Parathyroid adenoma (tissue), 2 donors: ENCODE results near the gene ADAD2.

Experiments used
- H2AFZ ChIP-seq: fragments of 300-600 bp; sonication (generic); one replicate; pipeline ENCODE4 v1.7.0; 2017; ENCODE audit warnings: antibody characterized with exemption, mild to moderate bottlenecking
- H3K27ac ChIP-seq: fragments of 300-600 bp; sonication (generic); one replicate; pipeline ENCODE4 v1.7.0; 2017
- H3K27me3 ChIP-seq: fragments of 300-600 bp; sonication (generic); one replicate; pipeline ENCODE4 v1.7.0; 2017; ENCODE audit warnings: low read length; ENCODE audit not compliant: control insufficient read depth, insufficient read depth
- H3K36me3 ChIP-seq: fragments of 300-600 bp; sonication (generic); one replicate; pipeline ENCODE4 v1.7.0; 2017; ENCODE audit warnings: low read length; ENCODE audit not compliant: control insufficient read depth, insufficient read depth
- H3K4me1 ChIP-seq: fragments of 300-600 bp; sonication (generic); one replicate; pipeline ENCODE4 v1.7.0; 2017; ENCODE audit warnings: control low read depth
- H3K4me2 ChIP-seq: fragments of 300-600 bp; sonication (generic); one replicate; pipeline ENCODE4 v1.7.0; 2017; ENCODE audit warnings: low read length
- H3K4me3 ChIP-seq: fragments of 300-600 bp; sonication (generic); one replicate; pipeline ENCODE4 v1.7.0; 2017; ENCODE audit warnings: low read depth, low read length
- H3K79me2 ChIP-seq: fragments of 300-600 bp; sonication (generic); one replicate; pipeline ENCODE4 v1.7.0; 2017; ENCODE audit warnings: control low read depth
- H3K9ac ChIP-seq: fragments of 300-600 bp; sonication (generic); one replicate; pipeline ENCODE4 v1.7.0; 2017; ENCODE audit warnings: mild to moderate bottlenecking
- H3K9me3 ChIP-seq: fragments of 300-600 bp; sonication (generic); one replicate; pipeline ENCODE4 v1.7.0; 2017; ENCODE audit warnings: low read length; ENCODE audit not compliant: control insufficient read depth
- CTCF ChIP-seq: fragments of 300-600 bp; sonication (generic); IDR thresholded peaks from one replicate; pipeline ENCODE4 v1.7.0; 2017; ENCODE audit warnings: antibody characterized with exemption, mild to moderate bottlenecking
- donor health status: primary hyperparathyroidism.

ADAD2 gene

DNA sequence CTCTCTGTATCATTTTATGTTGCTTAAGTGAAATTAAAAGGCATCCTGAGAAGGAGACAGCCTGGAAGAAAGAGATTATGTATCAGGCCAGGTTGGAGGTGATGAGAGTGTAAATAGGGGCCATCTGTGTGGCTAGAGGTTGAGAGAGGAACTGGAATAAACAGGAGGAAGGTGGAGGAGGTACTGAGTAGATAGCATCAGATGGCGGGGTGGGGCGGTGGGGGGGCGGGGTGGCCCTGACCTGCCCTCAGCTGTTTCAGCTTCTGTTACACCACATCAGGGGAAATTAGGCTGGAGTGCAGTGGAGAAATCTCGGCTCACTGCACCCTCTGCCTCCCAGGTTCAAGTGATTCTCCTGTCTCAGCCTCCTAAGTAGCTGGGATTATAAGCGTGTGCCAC, 55.7 kb downstream of the ADAD2 start:
- no peak overlapping the region for H3K4me2 ChIP-seq
- H3K9ac ChIP-seq, result no peak overlapping the region
- peaks cover 8% of the 10 kb centered on the region for H3K4me1 ChIP-seq
- no peak overlapping the region for H3K27ac ChIP-seq
- no peaks in the 10 kb centered on the region for H3K27me3 ChIP-seq
- no peaks in the 10 kb centered on the region for H3K79me2 ChIP-seq
- no peak for TF ChIP-seq CTCF
- H2AFZ ChIP-seq, result peak overlapping the region; percentile 40
- no peak overlapping the region for H3K4me3 ChIP-seq
- no peaks in the 10 kb centered on the region for H3K36me3 ChIP-seq
- no peaks in the 10 kb centered on the region for H3K9me3 ChIP-seq
